Left hindlimb (tissue), 1 donor: Measurements from ENCODE around the gene GNGT1.

Source experiments
- DNase-seq: peaks from one replicate; pipeline ENCODE4 v3.0.0-alpha.2; 2018

GNGT1 gene

GRCh38 chr7:93943816-93944540, 37.6 kb downstream of the GNGT1 start:
- no peak for DNase-seq

- DNase-seq, result no peak
Observed at GRCh38 chr7:93944673-93945072, 38.3 kb downstream of the GNGT1 start.

- DNase-seq, result no peak
Observed at GRCh38 chr7:93945083-93945482, 38.7 kb downstream of the GNGT1 start.

- DNase-seq, result no peak
Observed at GRCh38 chr7:93945756-93946535, 39.6 kb downstream of the GNGT1 start.

- no peak for DNase-seq
Observed at GRCh38 chr7:93948106-93948505, 41.7 kb downstream of the GNGT1 start.

GRCh38 chr7:93948873-93949272, 42.5 kb downstream of the GNGT1 start:
- DNase-seq, result no peak

- no peak for DNase-seq
Observed at GRCh38 chr7:93949423-93949822, 43.1 kb downstream of the GNGT1 start.

GRCh38 chr7:93955304-93955703, 48.9 kb downstream of the GNGT1 start:
- no peak for DNase-seq

GRCh38 chr7:93957767-93958166, 51.4 kb downstream of the GNGT1 start:
- DNase-seq, result no peak

GRCh38 chr7:93958216-93958615, 51.8 kb downstream of the GNGT1 start:
- DNase-seq, result no peak

- DNase-seq, result no peak
Observed at GRCh38 chr7:93958651-93959050, 52.3 kb downstream of the GNGT1 start.
